ENCODE measurements around the gene TUT1. TPM values are rescaled to one million over a fixed set of nuclear protein-coding genes. Genes with fewer than 3 reads are reported as not detected.

TUT1 gene
- total RNA-seq, 4 donors from 2014 or later = 7.8 to 15.7 (median 11.7) TPM

GRCh38 chr11:62614275-62614674 lies 23.0 kb upstream of the TUT1 start:
- peaks cover 0 to 11% of the 10 kb centered on the region in 2 donors for H3K36me3 ChIP-seq
- in situ Hi-C loops (cut with MboI; ENCODE audit: low sequenced_read_pairs in 4 of 4) = loop anchor here in 1 of 4 donors (25.0 kb wide), 1 partner anchor 98 kb away; the partner anchor contains the start of genes BSCL2 and GNG3
- intact Hi-C loops (cut with DNase I; ENCODE audit: low total_unique reads) = loop anchor here (5.0 kb wide), 1 partner anchor 78 kb away; no protein-coding TSS in a partner anchor
- H3K27me3 ChIP-seq = no peaks in the 10 kb centered on the region
- TF ChIP-seq, protein P1, sequence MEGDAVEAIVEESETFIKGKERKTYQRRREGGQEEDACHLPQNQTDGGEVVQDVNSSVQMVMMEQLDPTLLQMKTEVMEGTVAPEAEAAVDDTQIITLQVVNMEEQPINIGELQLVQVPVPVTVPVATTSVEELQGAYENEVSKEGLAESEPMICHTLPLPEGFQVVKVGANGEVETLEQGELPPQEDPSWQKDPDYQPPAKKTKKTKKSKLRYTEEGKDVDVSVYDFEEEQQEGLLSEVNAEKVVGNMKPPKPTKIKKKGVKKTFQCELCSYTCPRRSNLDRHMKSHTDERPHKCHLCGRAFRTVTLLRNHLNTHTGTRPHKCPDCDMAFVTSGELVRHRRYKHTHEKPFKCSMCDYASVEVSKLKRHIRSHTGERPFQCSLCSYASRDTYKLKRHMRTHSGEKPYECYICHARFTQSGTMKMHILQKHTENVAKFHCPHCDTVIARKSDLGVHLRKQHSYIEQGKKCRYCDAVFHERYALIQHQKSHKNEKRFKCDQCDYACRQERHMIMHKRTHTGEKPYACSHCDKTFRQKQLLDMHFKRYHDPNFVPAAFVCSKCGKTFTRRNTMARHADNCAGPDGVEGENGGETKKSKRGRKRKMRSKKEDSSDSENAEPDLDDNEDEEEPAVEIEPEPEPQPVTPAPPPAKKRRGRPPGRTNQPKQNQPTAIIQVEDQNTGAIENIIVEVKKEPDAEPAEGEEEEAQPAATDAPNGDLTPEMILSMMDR (IDR thresholded peaks at IDR 0.05 in 4 of 5, conservative IDR thresholded peaks at IDR 0.05 in 1 of 5) = no peak
- TF ChIP-seq POLR2A (IDR thresholded peaks at IDR 0.05) = no peak
- no peak overlapping the region for H3K4me3 ChIP-seq
- DNase-seq (no peak), ATAC-seq (no peak)
- peaks cover 16 to 21% of the 10 kb centered on the region in 2 donors for H3K4me1 ChIP-seq
- no peaks in the 10 kb centered on the region for H3K9me3 ChIP-seq
- H3K27ac ChIP-seq = peak overlapping the region in 2 of 4 donors; percentile 93 to 95

GRCh38 chr11:62613291-62613778 lies 22.0 kb upstream of the TUT1 start:
- peak overlapping the region; percentile 71 to 93 (median 86) for H3K4me3 ChIP-seq
- H3K36me3 ChIP-seq = peaks cover 0 to 11% of the 10 kb centered on the region in 2 donors
- peak overlapping the region; percentile 90 to 95 (median 92) for H3K27ac ChIP-seq
- no peaks in the 10 kb centered on the region for H3K9me3 ChIP-seq
- no peaks in the 10 kb centered on the region for H3K27me3 ChIP-seq
- TF ChIP-seq, protein P1 (IDR thresholded peaks at IDR 0.05 in 4 of 5, conservative IDR thresholded peaks at IDR 0.05 in 1 of 5) = no peak
- in situ Hi-C loops (cut with MboI; ENCODE audit: low sequenced_read_pairs in 4 of 4) = loop anchor here in 1 of 4 donors (25.0 kb wide), 1 partner anchor 99 kb away; the partner anchor contains the start of genes BSCL2 and GNG3
- ATAC-seq (peak; percentile 4 to 8), DNase-seq (no peak)
- H3K4me1 ChIP-seq = peaks cover 16 to 21% of the 10 kb centered on the region in 2 donors
- intact Hi-C loops (cut with DNase I; ENCODE audit: low total_unique reads) = loop anchor here (5.0 kb wide), 1 partner anchor 79 kb away; no protein-coding TSS in a partner anchor

DNA sequence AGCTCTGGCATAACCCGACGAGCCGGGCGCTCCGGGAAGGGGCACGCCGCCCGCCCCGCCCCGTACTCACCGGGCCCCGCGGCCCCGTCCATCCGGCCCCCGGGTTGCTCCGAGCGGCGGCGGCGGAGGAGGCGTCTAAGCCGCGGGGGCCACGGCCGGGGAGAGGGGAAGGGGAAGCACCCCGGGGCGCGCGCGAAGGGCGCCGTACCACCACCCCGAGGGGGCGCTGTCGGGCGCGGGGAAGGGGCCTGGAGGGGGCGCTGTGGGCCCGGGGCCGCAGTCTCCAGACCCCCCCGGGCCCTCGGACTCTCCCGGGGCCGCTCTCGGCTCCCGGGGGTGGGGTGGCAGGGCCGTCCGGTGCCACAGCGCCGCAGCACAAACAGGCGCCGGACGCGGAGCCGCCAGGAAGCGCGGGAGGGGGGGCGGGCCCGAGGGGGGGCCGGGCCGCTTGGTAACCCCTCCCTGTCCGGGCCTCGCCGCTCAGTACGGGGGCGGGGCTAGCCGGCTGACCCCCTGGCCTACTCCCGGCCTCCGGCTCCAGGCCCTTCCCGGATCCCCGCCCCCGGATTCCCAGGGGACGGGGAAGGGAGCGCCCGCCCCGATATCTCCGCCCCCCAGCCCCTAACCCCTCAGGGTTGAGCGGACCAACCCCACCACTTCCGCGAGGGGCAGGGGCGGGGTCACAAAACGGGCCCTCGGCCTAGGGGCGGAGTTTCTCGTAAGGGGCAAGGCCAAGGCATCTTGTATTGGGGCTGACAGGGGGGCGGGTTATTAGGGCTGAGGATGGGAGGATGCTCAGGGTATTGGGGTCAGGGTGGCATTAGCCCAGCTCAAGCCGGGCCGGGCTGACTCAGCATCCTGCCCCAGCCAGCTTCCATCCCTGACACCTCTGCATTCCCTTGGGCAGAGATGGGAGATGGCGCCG lies 21.3 kb upstream of the TUT1 start, which contains the start of the genes EML3 and ROM1:
Gene EML3 (minus strand): TSS at position 410 of the 925 bp plus-strand sequence. CDS start 318 bp downstream, at position 92.
Gene ROM1 (plus strand): TSS at position 892 of the 925 bp plus-strand sequence. CDS start 25 bp downstream, at position 917.
- DNase-seq (peak; percentile 80 to 82), ATAC-seq (peak; percentile 82 to 83)
- in situ Hi-C loops (cut with MboI; ENCODE audit: low sequenced_read_pairs in 4 of 4) = loop anchor here in 1 of 4 donors (25.0 kb wide), 1 partner anchor 100 kb away; the partner anchor contains the start of genes BSCL2 and GNG3

More for the DNA sequence above, 21.3 kb upstream of the TUT1 start, which contains the start of the genes EML3 and ROM1:
- intact Hi-C loops (cut with DNase I; ENCODE audit: low total_unique reads) = loop anchor here (1.0 to 5.0 kb wide), 3 partner anchors 10 to 80 kb away; no protein-coding TSS in a partner anchor
- peaks cover 0 to 11% of the 10 kb centered on the region in 2 donors for H3K36me3 ChIP-seq
- peaks cover 16 to 21% of the 10 kb centered on the region in 2 donors for H3K4me1 ChIP-seq
- H3K27me3 ChIP-seq = no peaks in the 10 kb centered on the region
- no peaks in the 10 kb centered on the region for H3K9me3 ChIP-seq
- peak within 1 kb of the TSS; percentile 90 to 95 (median 92) for H3K27ac ChIP-seq
- peak within 1 kb of the TSS; percentile 71 to 93 (median 86) for H3K4me3 ChIP-seq
- TF ChIP-seq, protein P1 (IDR thresholded peaks at IDR 0.05 in 4 of 5, conservative IDR thresholded peaks at IDR 0.05 in 1 of 5) = peak in 4 of 5 experiments; percentile 91 to 99 (median 94)
- no peak for TF ChIP-seq POLR2A (IDR thresholded peaks at IDR 0.05)

Data from gastrocnemius medialis (tissue), 4 donors.